Activated naive CD4-positive, alpha-beta T cell treated with anti-CD3 and anti-CD28 coated beads, Interleukin-2, amount 10 ng/mL, durations not matched to agents 7 days and 5 days (primary cell): ENCODE data around the gene FNIP1.
A peak's percentile ranks its signal among the peaks of the same experiment; 100 is the strongest.
"Not testable (repeated sequence)": the region's sequence is repeated elsewhere in the genome, so short reads cannot be mapped to it uniquely, and the experiment has no call there.

Source experiments
- CTCF ChIA-PET: fragments of 350-600 bp; sonication (Branson Sonifier 250); formaldehyde crosslinking; loops from one replicate; lab custom pipeline; 2021; ENCODE audit warnings: antibody characterized with exemption; lab: Charles Lee
- DNase-seq: peaks from one replicate; pipeline ENCODE4 v3.0.0-alpha.2; 2020
- H3K27ac Mint-ChIP-seq: one replicate; pipeline ENCODE4 v1.8.0; 2021; ENCODE audit warnings: mild to moderate bottlenecking, moderate library complexity, mixed read lengths
- H3K27me3 Mint-ChIP-seq: one replicate; pipeline ENCODE4 v1.8.0; 2021; ENCODE audit warnings: mild to moderate bottlenecking, mixed read lengths
- H3K36me3 Mint-ChIP-seq: one replicate; pipeline ENCODE4 v1.8.0; 2021; ENCODE audit warnings: mixed read lengths
- H3K4me1 Mint-ChIP-seq: one replicate; pipeline ENCODE4 v1.8.0; 2021; ENCODE audit warnings: mixed read lengths
- H3K4me3 Mint-ChIP-seq: one replicate; pipeline ENCODE4 v1.8.0; 2021; ENCODE audit warnings: mild to moderate bottlenecking, moderate library complexity, mixed read lengths
- H3K9me3 Mint-ChIP-seq: one replicate; pipeline ENCODE4 v1.8.0; 2021; ENCODE audit warnings: mixed read lengths

Gene FNIP1

DNA sequence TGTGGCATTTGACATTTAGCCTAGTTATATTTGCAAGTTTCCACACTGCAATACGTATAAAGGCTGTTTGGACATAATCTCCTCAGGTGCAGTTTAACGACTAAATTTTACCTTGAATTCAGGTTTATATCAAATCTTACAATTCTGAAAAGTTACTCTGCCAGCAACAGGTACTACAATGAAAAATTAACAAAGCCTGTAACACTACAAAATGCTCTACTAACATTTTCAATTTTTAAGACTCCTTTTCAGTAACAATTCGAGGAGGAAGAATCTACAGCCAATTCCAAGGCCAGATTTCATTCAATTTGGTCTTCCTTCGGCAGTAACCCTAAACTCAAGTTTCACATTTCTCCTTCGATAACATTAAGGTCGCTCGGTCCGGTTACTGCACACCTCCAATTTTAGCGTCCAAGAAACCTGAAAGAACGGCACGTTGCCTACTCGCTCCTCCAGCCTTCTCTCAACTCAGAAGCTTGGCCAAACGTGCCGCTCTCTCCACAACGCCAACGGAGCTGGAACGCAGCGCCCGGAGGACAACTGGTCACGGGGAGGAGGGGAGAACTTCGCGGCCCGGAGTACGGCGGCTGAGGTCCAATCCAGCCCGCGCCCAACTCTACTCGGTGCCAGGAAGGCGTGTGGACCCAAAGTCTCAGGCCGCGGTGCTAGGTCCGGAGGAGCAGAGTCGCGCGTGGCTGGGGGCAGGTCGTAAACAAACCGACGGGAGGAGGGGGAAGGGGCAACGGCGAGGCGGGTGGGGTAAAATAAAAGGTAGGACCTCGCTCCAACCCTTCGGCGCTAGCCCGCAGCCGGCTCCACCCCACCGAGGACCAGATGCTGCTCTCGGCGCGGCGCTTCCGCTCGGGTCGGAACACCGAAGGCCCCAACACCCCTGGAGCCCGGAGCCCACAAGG lies 681 bp downstream of the FNIP1 start:
- Mint-ChIP-seq H3K9me3 (no peaks in the 10 kb centered on the region), H3K4me1 (peaks cover 33% of the 10 kb centered on the region), H3K27me3 (peaks cover 7% of the 10 kb centered on the region), H3K36me3 (peaks cover 22% of the 10 kb centered on the region), H3K27ac (peak overlapping the region; percentile 95), H3K4me3 (peak overlapping the region; percentile 98)
- CTCF ChIA-PET, result interaction anchor here (0.6 to 2.9 kb wide), 4 partner anchors 101 to 381 kb away, joined by 3 to 13 read pairs (median 6); no protein-coding TSS in a partner anchor
- peak; percentile 68 for DNase-seq

DNA sequence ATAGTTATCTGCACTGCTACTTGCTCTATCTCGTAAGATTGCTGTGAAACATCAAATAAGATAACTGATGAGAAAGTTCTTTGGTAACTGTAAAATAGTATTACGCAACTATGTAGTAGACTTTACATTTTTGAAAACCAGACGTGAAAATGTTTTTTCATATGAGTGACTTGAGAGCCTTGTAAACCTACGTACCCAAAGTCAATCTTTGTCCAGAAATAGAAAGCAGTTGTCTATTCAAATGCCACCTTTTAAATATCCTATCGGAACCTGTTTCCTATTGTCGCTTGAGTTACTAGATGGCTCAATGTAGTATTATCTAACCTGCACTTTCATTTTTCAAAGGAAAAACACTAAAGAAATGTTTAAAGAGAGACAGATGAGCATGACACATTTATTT lies 1.6 kb downstream of the FNIP1 start:
- DNase-seq, result no peak
- CTCF ChIA-PET, result interaction anchor here (0.8 kb wide), 1 partner anchor 206 kb away, joined by 3 read pairs; no protein-coding TSS in a partner anchor
- peaks cover 37% of the 10 kb centered on the region for H3K4me1 Mint-ChIP-seq
- peak overlapping the region; percentile 98 for H3K4me3 Mint-ChIP-seq
- H3K27ac Mint-ChIP-seq, result peak overlapping the region; percentile 75
- H3K9me3 Mint-ChIP-seq, result no peaks in the 10 kb centered on the region
- H3K27me3 Mint-ChIP-seq, result peaks cover 7% of the 10 kb centered on the region
- H3K36me3 Mint-ChIP-seq, result peaks cover 26% of the 10 kb centered on the region

DNA sequence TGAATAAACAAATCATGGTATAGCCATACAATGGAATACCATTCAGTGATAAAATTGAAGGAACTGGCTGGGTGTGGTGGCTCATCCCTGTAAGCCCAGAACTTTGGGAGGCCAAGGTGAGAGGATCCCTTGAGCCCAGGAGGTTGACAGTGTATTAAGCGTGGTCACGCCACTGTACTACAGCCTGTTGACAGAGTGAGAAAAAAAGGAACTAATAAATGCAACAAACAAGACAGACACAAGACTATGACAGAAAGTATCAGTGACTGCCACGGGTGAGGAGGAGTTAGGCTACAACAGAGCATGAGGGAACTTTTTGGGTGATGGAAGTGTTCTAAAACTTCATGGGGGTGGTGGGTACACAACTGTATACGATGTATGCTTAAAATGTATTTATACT lies 2.2 kb downstream of the FNIP1 start:
- no peak for DNase-seq
- peaks cover 7% of the 10 kb centered on the region for H3K27me3 Mint-ChIP-seq
- H3K4me1 Mint-ChIP-seq, result peaks cover 40% of the 10 kb centered on the region
- H3K36me3 Mint-ChIP-seq, result peaks cover 29% of the 10 kb centered on the region
- H3K4me3 Mint-ChIP-seq, result peak overlapping the region; percentile 9
- CTCF ChIA-PET, result interaction anchor here (0.8 kb wide), 1 partner anchor 205 kb away, joined by 3 read pairs; no protein-coding TSS in a partner anchor
- H3K27ac Mint-ChIP-seq, result no peak overlapping the region
- H3K9me3 Mint-ChIP-seq, result no peaks in the 10 kb centered on the region

GRCh38 chr5:131792896-131793295 lies 3.9 kb downstream of the FNIP1 start:
- no peak for DNase-seq
- Mint-ChIP-seq H3K27me3 (peaks cover 7% of the 10 kb centered on the region), H3K9me3 (no peaks in the 10 kb centered on the region), H3K4me3 (no peak overlapping the region), H3K4me1 (peaks cover 43% of the 10 kb centered on the region), H3K36me3 (peaks cover 32% of the 10 kb centered on the region), H3K27ac (no peak overlapping the region)
- CTCF ChIA-PET, result interaction anchor here (0.8 to 1.2 kb wide), 2 partner anchors 203 to 270 kb away, joined by 3 to 5 read pairs; no protein-coding TSS in a partner anchor

GRCh38 chr5:131791866-131792265 lies 5.0 kb downstream of the FNIP1 start:
- Mint-ChIP-seq H3K27me3 (no peaks in the 10 kb centered on the region), H3K4me1 (peaks cover 41% of the 10 kb centered on the region), H3K36me3 (peaks cover 32% of the 10 kb centered on the region), H3K4me3 (no peak overlapping the region), H3K27ac (no peak overlapping the region), H3K9me3 (no peaks in the 10 kb centered on the region)
- CTCF ChIA-PET, result no interaction called here
- DNase-seq, result no peak

GRCh38 chr5:131790550-131790949 lies 6.3 kb downstream of the FNIP1 start:
- Mint-ChIP-seq H3K9me3 (no peaks in the 10 kb centered on the region), H3K27me3 (no peaks in the 10 kb centered on the region), H3K27ac (no peak overlapping the region), H3K36me3 (peaks cover 27% of the 10 kb centered on the region), H3K4me3 (no peak overlapping the region), H3K4me1 (peaks cover 37% of the 10 kb centered on the region)
- CTCF ChIA-PET, result no interaction called here
- no peak for DNase-seq

DNA sequence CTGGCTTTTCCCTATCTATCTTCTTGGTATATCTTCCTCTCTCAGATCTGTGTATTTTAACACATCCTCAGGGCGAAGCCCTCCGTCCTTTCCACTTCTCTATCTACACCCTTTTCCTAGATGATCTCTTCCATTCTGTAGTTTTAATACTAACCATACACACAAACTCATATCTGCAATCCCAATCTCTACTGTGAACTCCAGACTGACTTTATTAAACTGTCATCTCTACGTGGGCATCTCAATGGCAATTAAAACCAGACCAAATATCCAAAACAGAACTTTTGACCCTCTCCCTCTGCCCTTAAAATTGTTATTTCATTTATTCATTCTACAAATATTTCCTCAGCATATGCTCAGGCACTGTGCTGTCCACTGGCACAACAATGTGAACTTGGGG lies 7.1 kb downstream of the FNIP1 start:
- Mint-ChIP-seq H3K4me1 (peaks cover 30% of the 10 kb centered on the region), H3K27ac (no peak overlapping the region), H3K36me3 (peaks cover 22% of the 10 kb centered on the region), H3K4me3 (no peak overlapping the region), H3K9me3 (no peaks in the 10 kb centered on the region), H3K27me3 (no peaks in the 10 kb centered on the region)
- no peak for DNase-seq
- CTCF ChIA-PET, result no interaction called here

DNA sequence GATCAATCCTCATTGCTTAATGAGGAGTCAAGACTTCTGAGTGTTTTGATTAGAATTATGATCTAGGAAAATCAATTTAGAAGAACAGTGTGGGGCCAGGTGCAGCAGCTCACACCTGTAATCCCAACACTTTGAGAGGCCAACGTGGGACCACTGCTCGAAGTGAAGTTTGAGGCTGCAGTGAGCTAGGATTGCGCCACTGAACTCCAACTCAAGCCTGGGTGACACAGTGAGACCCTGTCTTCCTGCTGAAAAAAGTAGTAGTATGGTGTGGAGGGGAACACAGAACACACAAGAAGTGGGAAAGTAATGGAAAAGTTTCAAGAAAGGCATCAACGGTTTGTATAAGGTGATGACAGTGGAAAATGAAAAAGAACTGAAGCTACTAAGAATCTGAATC lies 9.1 kb downstream of the FNIP1 start:
- Mint-ChIP-seq H3K27me3 (no peaks in the 10 kb centered on the region), H3K4me1 (peaks cover 21% of the 10 kb centered on the region), H3K4me3 (no peak overlapping the region), H3K27ac (no peak overlapping the region), H3K36me3 (peaks cover 21% of the 10 kb centered on the region), H3K9me3 (no peaks in the 10 kb centered on the region)
- CTCF ChIA-PET, result interaction anchor here (1.0 kb wide), 1 partner anchor 198 kb away, joined by 3 read pairs; no protein-coding TSS in a partner anchor
- no peak for DNase-seq

DNA sequence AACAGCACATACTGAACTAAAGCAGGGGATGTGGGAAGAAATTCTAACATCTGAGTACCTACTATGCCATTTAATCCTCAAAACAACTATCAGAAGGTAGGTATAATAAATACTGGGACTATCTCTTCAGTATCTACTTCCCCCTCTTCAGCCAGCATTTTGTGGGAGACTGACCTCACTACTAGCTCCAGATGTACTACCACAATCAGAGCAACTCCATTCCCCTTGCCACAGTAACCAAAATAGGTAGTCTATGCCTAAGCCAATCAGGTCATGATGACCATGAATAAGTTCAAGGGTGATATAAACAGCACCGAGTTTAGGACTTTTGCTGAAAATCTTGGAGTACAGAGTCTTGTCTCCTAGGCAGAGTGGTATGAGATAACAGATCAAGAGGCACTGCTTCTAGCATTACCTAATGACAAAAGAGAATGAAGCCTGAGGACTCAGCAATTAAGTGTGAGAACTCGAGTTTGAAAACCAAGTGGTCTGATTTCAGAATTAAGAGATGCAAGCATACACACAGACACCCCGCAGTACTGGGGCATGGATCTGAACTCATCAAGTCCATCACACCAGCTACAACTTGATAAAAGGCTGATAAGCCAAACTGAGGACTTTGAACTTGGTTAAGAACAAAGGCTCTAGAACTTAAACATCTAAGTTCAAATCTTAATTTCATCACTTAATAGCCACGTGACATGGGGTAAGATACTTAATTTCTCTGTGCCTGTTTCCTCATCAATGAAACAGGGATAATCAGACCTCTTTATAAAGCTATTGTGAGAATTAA lies 9.7 kb downstream of the FNIP1 start:
- CTCF ChIA-PET, result interaction anchor here (1.0 kb wide), 1 partner anchor 198 kb away, joined by 3 read pairs; no protein-coding TSS in a partner anchor
- no peaks in the 10 kb centered on the region for H3K27me3 Mint-ChIP-seq
- peaks cover 19% of the 10 kb centered on the region for H3K4me1 Mint-ChIP-seq

DNA sequence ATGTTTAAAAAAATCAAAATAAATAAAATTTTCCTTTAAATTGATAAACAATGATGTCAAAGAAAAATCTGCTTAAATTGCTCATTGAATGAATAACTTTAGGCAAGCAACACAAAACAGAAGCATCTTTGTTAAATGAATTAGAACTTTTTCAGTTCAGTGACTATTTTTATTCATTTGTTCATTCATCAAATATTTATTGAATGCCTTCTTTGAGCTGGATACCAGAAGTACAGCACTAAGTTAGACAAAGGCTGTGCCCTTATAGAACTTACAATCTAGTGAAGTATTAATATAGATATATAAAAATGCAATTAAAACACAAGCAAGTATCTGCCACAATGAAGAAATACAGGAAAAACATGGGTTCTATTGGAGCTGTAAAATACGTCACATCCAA lies 10.8 kb downstream of the FNIP1 start:
- Mint-ChIP-seq H3K36me3 (peaks cover 33% of the 10 kb centered on the region), H3K27ac (no peak overlapping the region), H3K4me3 (no peak overlapping the region), H3K27me3 (no peaks in the 10 kb centered on the region), H3K9me3 (no peaks in the 10 kb centered on the region), H3K4me1 (peaks cover 20% of the 10 kb centered on the region)
- no peak for DNase-seq
- CTCF ChIA-PET, result no interaction called here

More for the DNA sequence above, 9.7 kb downstream of the FNIP1 start:
- H3K27ac Mint-ChIP-seq, result no peak overlapping the region
- no peak for DNase-seq
- H3K4me3 Mint-ChIP-seq, result no peak overlapping the region
- no peaks in the 10 kb centered on the region for H3K9me3 Mint-ChIP-seq
- peaks cover 25% of the 10 kb centered on the region for H3K36me3 Mint-ChIP-seq

GRCh38 chr5:131783874-131784273 lies 12.9 kb downstream of the FNIP1 start:
- Mint-ChIP-seq H3K36me3 (peaks cover 29% of the 10 kb centered on the region), H3K27ac (no peak overlapping the region), H3K27me3 (no peaks in the 10 kb centered on the region), H3K4me1 (peaks cover 16% of the 10 kb centered on the region), H3K4me3 (no peak overlapping the region), H3K9me3 (no peaks in the 10 kb centered on the region)
- no peak for DNase-seq
- CTCF ChIA-PET, result no interaction called here

- no peak overlapping the region for H3K27ac Mint-ChIP-seq
- CTCF ChIA-PET, result no interaction called here
- H3K36me3 Mint-ChIP-seq, result peaks cover 29% of the 10 kb centered on the region
- H3K4me1 Mint-ChIP-seq, result peaks cover 16% of the 10 kb centered on the region
- no peak overlapping the region for H3K4me3 Mint-ChIP-seq
- no peaks in the 10 kb centered on the region for H3K9me3 Mint-ChIP-seq
- no peaks in the 10 kb centered on the region for H3K27me3 Mint-ChIP-seq
- DNase-seq, result no peak
Observed at GRCh38 chr5:131783357-131783756, 13.5 kb downstream of the FNIP1 start.

GRCh38 chr5:131782717-131783116 lies 14.1 kb downstream of the FNIP1 start:
- CTCF ChIA-PET, result no interaction called here

DNA sequence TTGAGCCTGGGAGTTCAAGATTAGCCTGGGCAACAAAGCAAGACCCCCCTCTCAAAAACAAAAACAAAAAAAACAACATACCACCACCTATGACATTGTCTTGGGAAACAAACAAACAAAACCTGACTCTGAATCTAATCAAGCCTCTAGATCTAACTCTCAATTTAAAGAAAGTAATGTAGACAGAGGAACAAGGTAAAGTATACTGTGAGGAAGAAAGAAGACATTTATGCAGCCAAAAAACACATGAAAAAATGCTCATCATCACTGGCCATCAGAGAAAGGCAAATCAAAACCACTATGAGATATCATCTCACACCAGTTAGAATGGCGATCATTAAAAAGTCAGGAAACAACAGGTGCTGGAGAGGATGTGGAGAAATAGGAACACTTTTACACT lies 18.7 kb downstream of the FNIP1 start:
- CTCF ChIA-PET, H3K4me1 Mint-ChIP-seq, H3K9me3 Mint-ChIP-seq, H3K4me3 Mint-ChIP-seq, H3K27me3 Mint-ChIP-seq, DNase-seq, H3K27ac Mint-ChIP-seq: not testable (repeated sequence)
- H3K36me3 Mint-ChIP-seq, result peaks cover 27% of the 10 kb centered on the region

More at GRCh38 chr5:131782717-131783116, 14.1 kb downstream of the FNIP1 start:
- H3K4me1 Mint-ChIP-seq, result peaks cover 12% of the 10 kb centered on the region
- DNase-seq, result no peak
- H3K9me3 Mint-ChIP-seq, result no peaks in the 10 kb centered on the region
- no peak overlapping the region for H3K27ac Mint-ChIP-seq
- no peaks in the 10 kb centered on the region for H3K27me3 Mint-ChIP-seq
- H3K36me3 Mint-ChIP-seq, result peaks cover 32% of the 10 kb centered on the region
- H3K4me3 Mint-ChIP-seq, result no peak overlapping the region
